Stimulated activated CD8-positive, alpha-beta memory T cell treated with anti-CD3 and anti-CD28 coated beads, Interleukin-15, amount 100 ng/mL, for 4 hours (primary cell): ENCODE measurements around the gene USPL1.
"Not testable (repeated sequence)": the region's sequence is repeated elsewhere in the genome, so short reads cannot be mapped to it uniquely, and the experiment has no call there.

Experiments
- DNase-seq, 2 donors: peaks; one replicate each; pipeline ENCODE4 v3.0.0-alpha.2; 2020; ENCODE audit warnings: low read depth in 2 of 2

The USPL1 gene

DNA sequence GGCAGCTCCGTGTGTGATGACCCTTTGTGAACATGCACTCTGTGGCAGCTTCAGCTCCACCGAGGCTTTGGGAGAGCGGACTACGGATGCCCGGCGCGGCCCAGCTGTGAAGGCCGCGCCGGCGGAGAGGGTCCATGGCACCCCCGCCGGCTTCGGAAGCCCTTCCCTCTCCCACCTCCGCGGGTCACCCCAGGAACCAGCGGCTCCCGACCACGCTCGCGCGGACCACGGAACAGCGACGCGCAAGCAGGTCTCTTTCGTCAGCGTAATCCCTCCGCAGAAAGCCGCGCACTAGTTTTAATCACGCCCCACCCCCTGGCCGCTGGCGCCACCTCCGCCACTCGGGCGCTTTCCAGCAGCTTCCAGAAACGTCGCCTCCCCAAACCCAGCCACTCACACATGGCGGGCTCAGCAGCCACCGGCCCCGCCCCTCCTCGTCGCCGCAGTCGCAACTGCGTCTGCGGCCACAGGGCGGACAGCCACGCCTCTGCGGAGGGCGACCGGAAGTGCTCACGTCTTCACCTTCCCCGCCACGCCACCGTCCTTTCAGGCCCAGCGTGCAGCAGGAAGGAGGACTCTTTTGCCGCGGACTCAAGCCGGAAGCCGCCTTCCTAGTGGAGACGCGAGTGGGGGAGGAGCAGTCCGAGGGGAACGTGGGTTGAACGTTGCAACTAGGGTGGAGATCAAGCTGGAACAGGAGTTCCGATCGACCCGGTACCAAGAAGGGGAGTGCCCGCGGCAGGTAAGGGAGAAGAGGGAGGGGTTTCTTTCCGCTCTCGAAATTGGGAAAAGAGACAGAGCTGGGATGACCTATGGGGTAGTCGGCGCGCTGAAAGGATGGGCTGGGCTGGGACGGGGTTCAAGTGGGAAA, at the start of gene USPL1:
Gene USPL1 (plus strand): TSS at position 606 of the 871 bp plus-strand sequence. CDS start 3,221 bp downstream, outside the sequence.
- DNase-seq: peak; percentile 98 to 99

DNA sequence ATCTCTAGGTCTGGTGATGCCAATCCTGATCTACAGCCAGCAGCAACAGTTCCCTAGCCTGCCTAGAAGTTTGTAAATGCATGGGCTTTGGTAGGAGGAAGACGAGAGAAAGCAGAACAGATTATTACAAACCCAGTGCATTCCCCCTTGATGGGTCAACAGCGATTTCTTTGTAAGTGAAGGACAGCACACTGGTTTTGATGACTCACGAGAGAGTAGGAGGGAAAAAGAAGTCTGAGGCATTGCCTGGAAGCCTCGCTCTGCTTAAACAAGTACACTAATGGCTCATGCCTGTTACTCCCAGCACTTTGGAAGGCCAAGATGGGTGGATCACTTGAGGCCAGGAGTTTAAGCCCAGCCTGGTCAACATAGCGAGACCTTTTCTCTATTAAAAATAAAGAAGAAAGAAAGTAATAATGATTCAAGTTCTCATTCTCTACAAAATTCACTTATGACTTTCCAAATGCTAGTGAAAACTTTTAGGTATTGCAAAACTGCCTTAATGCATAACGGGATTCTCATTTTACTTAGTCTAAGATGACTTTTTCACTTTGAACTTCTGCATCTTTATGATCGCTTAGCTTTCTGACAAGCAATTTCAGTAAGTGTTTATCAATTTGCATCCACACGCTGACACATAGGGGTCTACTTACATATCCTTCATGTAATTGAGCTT, 47.7 kb upstream of the USPL1 start:
- DNase-seq: no peak

DNA sequence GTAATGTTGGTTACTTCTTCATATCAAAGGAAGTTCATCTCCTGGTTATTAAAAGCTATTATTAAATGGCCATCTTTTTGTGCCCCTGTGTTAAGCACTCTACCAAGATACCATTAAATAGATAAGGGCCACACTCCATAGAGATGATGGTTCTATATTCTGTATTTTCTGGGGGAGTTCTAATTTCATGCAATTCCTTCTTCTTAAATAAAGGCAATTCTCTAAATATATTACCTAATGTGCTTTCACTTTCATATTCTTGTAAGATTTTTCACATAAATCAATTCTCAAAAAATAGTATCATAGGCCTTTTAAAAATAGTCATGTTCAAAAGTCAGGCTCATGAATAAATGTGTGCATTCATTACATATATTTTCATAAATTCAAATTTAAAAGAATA, 47.0 kb upstream of the USPL1 start:
- no peak for DNase-seq

GRCh38 chr13:30572859-30573275, 44.9 kb upstream of the USPL1 start:
- no peak for DNase-seq

DNA sequence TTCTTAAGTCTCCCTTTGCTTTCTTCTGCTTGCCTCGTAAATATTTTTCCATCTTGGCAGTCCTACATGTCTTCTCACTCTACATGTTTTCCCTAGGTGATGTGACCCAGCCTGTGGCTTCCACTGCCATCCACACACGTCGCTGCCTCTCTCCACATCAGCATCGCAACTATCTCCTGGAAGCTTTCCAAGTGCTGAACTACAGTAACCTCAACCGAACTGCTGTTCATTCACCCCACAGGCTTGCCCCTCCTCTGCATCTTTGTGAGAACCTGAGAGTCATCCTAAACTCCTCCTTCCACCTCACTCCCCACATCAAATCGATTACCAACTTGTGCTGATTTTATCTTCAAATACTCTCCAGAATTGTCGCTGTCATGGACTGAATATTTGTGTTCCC, 41.2 kb upstream of the USPL1 start:
- peak in 1 of 2 donors; percentile 46 for DNase-seq

- DNase-seq: peak; percentile 12 to 21
These were observed 40.3 kb upstream of the USPL1 start for GRCh38 chr13:30577401-30577852.

DNA sequence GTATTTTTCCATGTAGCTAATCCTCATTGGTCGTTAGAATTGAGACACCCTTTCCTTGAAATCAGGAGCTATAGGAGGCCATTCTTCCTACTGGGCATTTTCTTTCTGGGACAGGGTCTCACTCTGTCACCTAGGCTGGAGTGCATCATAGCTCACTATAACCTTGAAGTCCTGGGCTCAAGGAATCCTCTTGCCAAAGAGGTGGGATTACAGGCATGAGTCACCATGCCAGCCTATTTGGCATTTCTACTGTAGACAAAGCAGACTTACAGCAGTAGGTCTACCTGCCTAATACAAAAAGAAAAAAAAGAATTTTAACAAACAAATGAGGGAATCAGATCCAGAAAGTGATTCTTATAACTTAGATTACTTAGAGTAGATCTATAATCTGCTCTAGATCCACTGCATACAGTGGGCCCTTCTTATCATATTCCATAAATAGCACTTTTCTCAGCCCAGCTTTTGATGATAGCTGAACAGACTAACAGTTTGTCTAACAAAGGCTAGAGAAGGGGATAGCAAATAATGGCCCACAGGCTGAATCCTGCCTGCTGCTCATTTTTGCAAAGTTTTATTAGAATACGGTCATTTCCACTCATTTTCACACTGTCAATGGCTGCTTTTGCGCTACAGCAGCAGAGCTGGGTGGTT, 36.7 kb upstream of the USPL1 start:
- no peak for DNase-seq

DNA sequence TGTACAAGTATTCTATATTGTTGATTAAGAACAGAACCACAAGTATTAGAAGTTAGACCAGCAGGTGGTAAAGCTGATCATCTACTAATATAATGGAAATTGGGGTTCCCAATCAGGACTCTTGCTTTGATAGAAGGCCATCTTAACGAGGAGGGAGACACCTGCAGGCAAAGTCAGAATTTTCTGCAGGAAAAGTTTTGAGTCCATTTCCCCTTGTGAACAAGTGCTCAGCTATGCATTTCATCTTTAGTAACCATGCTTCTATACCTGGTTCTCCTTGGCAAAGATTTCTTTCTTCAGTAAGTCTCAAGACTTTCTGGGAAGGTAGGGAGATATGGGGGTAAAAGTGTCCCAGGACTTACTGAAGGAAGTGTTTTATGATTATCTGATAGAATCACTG, 36.1 kb upstream of the USPL1 start:
- DNase-seq: no peak

DNA sequence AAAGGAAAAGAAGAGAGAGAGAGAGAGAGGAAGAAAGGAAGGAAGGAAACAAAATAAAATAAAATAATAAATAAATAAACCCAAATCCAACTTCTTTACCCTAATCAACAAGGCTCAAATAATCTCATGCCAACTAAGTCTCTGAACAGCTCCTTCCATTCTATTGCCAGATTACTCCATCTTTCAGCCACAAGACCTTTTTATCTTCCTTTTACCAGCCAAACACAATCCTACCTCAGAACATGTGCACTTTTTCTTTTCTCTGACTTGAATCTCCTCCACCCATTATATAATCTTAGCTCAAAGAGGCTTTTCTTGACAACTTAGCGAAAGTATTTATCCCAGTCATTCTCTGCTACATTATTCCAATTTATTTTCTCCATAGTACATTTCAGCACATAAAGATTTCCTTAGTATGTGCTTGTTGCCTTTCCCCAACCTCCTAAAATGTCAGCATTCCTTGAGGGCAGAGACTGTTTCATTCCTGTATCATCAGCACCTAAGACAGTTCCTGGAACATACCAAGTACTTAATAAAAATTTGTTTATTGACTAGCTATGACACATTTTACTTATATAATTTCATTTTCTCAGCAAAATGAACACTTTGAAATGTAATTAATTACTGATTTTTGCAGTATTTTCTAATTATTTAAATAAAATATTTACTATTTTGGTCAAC, 33.5 kb upstream of the USPL1 start:
- no peak for DNase-seq

DNA sequence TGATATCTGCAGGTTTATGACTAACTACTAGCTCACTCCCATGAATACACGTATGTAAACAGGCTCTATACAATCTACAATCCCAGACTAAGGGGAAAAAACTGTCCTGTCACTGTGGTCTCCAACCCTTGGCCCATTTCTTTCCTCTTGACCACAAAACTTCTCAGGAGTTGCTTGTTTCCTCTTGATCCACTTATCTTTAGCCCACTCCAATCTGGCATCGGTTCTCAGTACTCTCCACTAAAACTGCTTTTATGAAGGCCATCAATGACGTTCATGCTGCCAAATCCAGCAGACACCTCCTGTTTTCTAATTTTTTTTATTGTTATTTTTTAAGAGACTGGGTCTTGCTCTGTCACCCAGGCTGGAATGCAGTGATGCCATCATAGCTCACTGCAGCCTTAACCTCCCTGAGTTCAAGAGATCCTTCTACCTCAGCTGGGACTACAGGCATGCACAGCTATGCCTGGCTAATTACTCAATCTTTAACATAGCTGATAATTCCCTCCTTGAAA, 31.9 kb upstream of the USPL1 start:
- DNase-seq: no peak

DNA sequence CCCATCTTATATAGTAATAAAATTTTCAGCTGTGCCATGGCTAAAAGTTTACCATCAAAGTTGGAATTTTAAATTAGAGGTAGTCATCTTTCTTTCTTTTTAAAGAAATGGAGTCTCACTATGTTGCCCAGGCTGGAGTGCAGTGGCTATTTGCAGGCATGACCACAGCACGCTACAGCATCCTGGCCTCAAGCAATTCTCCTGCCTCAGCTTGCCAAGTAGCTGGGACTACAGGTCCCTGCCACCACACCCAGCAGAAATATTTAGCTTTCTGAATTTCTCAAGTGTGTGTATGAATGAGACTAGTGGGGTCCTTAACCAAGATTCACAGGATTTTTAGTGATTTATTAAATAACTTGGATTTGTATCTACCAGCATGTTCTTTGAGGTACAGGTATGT, 30.5 kb upstream of the USPL1 start:
- no peak for DNase-seq

- no peak for DNase-seq
These were observed 30.0 kb upstream of the USPL1 start for GRCh38 chr13:30587739-30588138.

GRCh38 chr13:30593001-30593400, 24.7 kb upstream of the USPL1 start:
- no peak for DNase-seq

DNA sequence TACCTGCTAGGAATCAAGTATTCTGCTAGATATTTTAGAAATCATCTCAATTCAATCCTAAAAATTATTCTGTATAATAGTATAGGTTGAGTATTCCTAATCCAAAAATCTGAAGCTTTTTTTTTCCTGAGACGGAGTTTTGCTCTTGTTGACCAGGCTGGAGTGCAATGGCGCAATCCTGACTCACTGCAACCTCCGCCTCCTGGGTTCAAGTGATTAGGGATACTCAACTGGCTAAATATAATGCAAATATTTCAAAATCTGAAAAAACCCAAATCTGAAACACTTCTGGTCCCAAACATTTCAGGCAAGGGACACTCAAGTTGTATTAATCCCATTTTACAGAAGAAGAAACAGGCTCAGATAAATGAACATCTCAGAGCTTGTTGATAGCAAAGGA, 17.2 kb upstream of the USPL1 start:
- DNase-seq: no peak

DNA sequence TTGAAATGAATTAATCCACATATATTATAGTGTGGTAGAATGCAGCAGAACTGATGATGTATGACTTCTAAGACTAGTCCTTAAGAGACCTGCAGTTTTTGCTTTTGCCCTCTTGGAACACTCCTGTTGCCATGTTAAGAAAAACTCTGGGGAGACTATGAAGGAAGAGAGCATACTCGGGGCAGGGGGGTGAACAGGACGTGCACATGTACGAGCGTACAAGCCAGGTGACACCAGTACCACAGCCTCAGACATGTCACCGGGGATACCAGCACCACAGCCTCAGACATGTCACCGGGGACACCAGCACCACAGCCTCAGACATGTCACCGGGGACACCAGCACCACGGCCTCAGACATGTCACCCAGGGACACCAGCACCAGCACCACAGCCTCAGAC, 15.9 kb upstream of the USPL1 start:
- no peak for DNase-seq

DNA sequence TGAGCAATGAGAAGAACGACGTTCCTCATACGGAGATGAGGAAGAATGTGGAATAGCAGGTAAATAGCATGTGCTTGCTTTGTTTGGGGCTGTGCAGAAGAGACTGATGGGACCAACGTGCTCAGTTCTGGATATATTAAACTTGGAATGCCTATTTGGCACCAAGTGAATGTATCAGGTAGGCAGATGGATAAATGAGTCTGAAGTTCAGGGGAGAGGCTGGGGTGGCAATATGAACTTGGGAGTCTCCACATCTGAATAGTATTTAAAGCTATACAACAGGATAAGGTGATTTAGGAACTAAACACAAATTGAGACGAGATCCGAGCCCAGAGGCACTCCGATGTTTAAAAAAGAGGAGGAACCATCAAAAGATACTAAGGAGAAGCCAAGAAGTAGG, 12.7 kb upstream of the USPL1 start:
- DNase-seq: no peak

GRCh38 chr13:30607186-30607585, 10.5 kb upstream of the USPL1 start:
- not testable (repeated sequence) for DNase-seq

GRCh38 chr13:30607908-30608307, 9.8 kb upstream of the USPL1 start:
- DNase-seq: peak; percentile 28 to 47

- DNase-seq: no peak
These were observed 9.4 kb upstream of the USPL1 start for GRCh38 chr13:30608364-30608763.

GRCh38 chr13:30610311-30610710, 7.4 kb upstream of the USPL1 start:
- DNase-seq: no peak

DNA sequence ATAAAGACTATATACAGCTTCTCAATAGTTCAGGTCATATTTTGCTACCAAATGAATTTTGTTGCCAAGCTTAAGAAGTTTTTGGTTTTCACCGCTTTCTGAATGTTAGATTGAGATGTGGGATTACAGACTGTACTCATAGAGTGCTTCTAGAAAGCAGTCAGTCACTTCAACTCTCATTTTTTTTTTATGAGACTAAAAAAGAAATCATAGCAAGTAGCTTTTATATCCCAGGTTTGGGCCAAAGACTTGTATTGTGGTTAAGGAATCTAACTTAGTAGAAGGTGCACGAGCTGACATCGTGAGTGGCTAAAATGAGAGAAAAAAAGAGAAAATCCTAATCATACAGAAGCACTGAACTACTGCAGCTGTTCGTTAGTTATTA, 2.2 kb upstream of the USPL1 start:
- no peak for DNase-seq
